GM19193 (cell line): ENCODE results near the gene P4HB.

Source experiments
- POLR2A ChIP-seq: IDR thresholded peaks from 4 replicates; pipeline ENCODE4 v1.6.1; 2011; ENCODE audit not compliant: insufficient read depth, insufficient read length; ENCODE audit errors: extremely low read depth

P4HB gene

DNA sequence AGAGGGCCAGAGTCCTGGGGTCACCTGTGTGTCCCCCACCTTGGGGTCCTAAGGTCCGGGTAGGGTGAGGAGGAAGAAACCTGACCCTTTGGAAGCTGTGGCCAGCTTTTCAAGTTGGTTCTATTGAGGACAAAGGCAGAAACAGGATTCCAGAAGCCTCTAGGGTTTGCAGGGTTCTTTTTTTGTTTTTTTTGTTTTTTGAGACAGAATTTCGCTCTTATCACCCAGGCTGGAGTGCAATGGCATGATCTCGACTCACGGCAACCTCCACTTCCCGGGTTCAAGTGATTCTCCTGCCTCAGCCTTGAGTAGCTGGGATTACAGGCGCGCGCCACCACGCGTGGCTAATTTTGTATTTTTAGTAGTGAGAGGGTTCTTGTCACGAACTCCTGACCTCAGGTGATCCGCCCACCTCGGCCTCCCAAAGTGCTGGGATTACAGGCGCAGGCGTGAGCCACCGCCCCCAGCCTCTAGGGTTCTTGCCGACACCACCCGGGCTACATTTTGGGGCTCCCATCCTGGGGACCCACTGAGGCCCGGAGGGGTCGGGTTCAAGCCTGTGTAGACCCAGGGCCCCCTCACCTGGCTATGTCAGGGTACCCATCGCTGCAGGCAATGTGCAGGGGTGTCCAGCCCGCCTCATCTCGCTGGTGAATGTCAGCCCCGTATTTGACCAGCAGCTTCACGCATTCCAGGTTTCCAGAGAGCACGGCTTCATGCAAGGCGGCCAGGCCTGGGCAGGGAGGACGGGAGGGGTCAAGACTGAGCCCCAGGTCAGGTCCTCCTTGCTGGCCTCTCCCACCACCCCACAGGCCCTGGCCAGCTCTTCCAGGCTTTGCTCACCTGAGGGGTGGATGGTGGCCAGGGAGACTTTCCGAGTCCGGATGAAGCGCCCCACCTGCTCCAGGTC, 26.2 kb downstream of the P4HB start:
- no peak for TF ChIP-seq POLR2A

DNA sequence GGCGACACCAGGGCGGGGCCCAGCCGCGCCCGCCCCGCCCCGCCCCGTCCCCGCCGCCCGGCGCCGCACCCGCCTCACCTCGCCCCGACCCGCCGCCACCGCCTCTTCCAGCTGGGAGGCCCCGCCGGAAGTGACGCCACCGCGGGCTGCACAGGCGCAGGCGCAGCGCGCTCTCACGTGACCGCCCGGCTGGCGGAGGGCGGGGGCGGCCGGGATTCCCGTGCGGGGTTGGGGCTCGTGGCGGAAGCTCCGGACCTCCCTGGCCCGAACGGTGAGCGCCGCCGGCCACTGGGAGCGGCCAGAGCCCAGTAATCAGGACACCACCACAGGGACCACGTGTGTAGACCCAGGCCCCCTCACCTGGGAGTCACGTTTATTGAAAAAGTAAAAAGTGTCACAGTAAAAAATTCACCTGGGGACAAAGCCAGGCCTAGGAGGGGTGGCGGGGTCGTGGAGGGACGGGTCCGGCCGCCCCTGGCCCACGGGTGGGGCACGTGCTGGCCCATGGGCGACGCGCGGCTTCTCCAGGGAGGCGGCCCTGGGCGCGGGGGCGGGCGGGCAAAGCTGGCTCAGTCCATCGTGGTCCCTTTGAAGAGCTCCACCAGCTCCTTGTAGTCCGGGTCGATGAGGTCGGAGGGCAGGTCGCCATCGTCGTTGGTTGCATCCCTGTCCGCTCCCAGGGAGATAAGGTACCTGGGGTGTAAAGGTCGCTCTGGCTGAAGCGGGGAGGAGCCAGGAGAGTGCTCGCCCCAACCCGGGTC, 27.0 kb downstream of the P4HB start, which contains the start of gene MCRIP1:
MCRIP1 (minus strand) TSS at position 132 of the 761 bp plus-strand sequence. CDS start 8,785 bp downstream, outside the sequence.
- peak; percentile 87 for TF ChIP-seq POLR2A

DNA sequence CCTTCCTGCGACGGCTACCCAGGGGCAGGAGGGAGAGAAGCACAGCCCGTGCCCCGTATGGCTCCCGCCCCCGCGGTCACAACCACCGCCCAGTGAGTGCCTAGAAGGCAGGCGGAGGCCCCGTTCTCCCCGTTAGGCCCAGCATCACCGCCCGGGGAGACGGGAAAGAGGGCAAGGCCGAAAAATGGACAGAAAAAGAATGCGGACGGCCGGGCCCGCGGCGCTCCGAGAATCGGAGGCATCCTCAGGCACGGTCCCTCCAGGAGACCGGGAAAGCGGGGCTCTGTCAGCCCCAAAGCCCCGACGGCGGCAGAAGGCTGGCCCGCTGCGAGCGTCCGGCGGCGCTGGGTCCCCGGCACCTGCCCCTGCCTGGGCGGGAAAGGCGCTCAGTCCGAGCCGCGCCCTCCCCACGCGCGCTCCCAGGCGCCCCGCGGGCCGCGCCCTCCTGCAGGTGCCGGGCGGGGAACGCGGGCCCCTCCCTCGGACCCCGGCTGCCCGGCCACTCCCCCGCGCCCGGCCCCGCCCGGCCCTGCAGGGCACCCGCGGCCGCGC, 27.7 kb downstream of the P4HB start:
- no peak for TF ChIP-seq POLR2A

DNA sequence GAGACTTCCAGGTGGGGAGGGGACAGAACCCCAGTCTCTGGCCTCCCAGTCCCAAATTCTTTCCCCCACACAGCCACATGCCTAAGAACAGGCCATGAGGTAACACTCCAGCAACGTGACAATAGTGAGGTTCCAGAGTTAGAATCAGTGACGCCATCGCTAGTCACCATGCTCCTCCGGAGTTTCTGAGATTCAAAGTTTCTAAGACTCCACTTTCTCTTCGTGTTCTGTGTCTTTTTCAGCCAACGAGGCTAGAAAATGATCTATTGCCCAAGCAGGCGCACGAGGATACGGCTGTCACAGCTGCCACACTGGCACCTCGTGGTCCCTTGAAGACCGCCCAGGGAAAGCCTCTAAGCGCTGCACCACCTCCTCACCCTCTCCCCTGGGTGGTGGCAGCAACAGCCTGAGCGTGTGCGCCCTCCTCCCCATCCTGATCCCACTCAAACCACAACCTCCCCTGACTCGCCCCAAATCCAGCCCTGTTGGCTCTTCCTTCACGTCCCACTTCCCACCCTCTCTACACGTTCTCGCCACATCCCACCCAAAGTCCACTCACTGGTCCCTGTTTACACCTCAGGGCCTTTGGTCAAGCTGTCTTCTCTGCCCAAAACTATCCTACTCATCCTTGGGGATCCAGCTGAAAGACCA, 28.3 kb downstream of the P4HB start:
- no peak for TF ChIP-seq POLR2A

DNA sequence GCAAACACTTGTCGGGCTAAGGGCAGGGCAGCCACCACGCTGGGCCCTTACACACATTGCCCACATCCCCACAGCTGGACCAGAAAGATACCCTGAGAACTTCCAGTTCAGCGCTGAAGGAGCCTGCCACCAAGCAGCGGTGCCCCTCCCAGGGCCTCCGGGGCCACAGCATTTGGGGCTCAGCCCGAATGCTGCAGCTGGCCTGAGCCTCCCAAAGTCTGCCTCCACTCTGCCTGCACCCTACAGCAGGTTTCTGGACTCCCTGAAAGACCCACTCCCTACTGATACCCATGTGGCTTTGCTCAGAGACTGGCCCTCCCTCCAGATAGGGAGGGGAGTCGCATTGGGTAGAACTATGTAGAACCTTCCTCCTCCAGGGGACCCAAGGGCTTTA, 28.8 kb downstream of the P4HB start:
- no peak for TF ChIP-seq POLR2A

DNA sequence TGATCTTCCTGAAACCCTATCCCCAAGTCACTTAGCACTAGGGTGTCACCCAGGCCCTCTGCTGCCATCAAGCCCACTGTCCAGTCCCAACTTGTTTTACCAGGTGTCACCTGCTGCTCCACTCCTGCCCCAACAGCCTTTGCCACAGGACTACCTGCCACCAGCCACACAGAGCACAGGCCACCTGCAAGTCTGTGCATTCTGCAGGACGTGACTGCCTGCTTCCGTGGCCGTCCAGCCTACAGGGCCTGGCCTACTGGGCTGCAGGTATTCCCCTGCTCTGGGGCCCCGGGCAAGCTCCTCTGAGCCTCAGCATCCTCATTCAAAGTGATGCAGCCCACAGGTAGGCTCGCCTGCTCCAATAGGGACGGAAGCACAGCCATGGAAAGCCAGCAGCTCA, 30.5 kb downstream of the P4HB start:
- no peak for TF ChIP-seq POLR2A

DNA sequence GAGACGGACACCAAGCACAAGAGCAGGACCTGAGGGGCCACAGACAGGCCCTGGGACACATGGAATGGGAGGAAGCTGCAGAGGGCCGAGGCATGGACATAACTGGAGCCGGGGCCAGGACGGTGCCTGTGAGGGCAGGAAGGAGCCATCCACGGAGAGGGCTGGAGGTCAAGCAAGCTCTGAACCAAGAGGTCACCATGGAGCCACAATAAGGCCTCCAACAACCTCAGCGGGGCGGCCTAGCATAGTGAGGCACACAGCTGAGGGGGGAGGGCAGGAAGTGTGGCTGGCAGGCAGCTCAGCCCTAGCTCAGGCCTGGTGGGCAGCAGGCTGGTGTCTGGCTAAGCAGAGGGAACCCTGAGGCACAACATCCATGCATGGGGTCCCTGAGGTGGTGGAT, 31.7 kb downstream of the P4HB start:
- no peak for TF ChIP-seq POLR2A

DNA sequence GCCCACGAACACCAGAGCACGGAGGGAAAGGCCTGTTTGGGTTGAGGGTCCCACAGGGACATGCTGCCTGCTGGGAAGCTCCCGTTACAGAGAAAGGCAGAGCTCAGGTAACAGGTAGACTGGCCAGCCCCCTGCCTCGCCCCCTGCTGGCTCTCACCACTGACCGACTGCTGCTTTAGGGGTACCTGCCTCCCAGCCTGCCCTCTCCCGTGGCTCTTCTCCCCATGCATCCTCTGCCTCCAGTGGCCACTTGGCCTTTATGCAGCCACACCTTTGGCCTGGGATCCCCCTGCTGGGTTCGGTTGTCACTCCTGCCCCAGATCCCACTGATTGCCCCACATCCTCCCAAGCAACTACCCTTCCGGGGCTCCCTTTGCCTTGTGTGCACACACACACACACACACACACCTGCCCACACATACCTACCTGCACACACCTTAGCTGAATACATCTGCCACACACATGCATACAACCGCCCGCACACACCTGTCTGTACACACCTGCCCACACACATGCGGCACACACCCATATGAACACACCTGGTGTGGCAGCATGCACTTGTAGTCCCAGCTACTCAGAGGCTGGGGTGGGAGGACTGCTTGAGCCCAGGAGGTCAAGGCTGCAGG, 34.4 kb downstream of the P4HB start:
- no peak for TF ChIP-seq POLR2A

DNA sequence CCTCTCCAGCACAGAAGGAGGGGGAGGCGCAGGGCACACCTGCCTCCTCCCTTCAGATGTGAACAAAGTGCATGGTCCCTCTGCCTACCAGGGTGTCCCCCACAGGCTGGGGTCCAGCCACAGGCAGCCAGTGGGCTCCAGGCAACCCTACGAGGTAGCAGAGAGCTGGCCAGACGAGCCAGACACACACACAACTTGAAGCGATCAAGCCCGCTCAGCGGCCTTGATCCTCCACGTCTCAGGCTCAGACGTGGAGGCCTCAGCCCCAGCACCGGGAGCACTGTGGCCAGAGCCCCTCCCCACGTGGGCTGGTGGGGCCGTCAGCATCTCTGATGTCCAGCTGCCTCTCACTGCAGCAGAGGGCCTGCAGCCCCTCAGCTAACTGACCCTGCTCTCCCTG, 35.7 kb downstream of the P4HB start:
- no peak for TF ChIP-seq POLR2A

DNA sequence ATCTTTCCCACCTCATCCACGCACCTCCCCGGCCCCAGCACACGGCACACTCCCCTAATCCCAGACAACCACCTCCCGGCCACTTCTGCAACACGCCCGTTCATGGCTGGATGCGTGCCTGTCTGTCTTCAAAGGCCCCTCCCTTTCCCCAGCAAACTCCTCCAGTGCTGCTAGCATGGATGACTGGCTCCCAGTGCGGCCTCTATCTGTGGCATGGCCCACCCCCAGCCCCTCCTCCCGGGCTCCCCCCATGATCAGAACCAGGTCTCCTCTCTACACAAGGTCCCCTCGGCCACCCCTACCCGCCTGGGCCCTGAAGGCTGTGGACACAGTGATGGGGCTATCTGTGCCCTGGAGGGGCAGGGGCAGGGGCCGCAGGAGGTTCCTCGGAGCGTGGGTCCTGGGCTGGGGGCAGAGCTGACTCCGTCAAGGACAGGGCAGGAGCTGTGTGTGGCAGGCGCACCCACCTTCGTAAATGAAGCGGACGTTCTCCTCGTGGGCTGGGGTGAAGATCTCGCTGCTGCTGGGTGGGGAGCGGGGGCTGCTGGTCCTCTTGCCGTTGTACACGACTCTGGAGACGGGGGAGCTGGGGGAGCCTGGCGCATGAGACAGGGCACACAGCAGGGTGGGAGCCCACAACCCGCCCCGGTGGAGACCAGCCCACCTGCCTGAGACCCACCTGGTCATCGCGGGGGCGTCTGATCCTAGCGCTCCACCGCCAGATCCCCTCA, 36.4 kb downstream of the P4HB start:
- TF ChIP-seq POLR2A: no peak

DNA sequence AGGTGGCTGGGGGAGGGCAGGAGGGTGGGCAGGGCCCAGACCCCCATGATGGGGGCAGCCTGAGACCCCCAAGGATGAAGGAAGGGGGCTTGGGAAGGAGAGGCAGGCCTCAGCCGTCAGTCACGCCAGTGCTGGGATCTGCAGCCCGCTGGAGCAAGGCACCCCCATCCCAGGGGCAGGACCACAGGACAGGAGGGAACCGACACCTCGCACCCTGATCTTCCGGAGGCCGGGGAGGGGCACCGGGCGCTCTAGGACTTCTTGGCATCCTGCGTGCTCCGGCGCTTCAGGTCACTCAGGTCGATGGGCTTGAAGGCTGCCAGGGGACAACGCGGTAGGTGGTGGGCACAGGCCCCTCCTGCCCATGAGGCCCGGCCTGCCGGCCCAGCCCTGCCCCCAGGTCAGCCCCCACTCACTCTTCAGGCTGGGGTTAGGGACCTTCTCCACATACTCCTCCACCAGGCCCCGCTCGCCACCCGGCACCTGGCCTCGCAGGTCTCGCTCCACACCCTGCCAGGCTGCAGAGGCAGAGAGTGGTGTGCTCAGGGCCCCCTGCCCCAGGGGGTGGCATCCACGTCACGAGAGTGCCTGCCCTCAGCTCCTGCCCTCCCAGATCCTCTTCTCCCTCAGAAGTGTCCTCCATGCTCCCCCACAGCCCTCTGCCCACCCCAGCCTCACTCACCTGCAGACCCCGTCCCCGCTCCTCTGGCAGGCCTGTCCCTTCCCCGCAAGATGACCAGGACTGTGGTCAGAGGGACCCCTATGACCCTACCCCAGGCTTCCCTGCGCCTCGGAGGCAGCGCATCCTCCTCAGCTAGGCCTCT, 37.1 kb downstream of the P4HB start:
- no peak for TF ChIP-seq POLR2A

DNA sequence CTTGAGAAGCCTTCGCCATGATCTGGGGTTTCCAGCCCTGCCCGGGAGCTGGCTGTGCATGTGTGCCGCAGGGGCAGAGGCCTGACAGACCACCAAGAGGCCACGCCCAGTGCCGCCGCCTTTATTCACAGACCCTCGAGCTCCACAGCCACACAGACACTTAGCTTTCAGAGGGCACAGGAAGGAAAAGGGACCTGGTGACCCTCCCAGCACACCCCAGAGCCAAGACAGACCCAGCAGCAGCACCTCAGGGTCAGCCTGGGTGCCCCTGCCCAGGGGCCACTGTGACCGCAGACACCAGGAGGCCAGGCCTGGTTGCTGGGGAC, 38.1 kb downstream of the P4HB start:
- TF ChIP-seq POLR2A: no peak

DNA sequence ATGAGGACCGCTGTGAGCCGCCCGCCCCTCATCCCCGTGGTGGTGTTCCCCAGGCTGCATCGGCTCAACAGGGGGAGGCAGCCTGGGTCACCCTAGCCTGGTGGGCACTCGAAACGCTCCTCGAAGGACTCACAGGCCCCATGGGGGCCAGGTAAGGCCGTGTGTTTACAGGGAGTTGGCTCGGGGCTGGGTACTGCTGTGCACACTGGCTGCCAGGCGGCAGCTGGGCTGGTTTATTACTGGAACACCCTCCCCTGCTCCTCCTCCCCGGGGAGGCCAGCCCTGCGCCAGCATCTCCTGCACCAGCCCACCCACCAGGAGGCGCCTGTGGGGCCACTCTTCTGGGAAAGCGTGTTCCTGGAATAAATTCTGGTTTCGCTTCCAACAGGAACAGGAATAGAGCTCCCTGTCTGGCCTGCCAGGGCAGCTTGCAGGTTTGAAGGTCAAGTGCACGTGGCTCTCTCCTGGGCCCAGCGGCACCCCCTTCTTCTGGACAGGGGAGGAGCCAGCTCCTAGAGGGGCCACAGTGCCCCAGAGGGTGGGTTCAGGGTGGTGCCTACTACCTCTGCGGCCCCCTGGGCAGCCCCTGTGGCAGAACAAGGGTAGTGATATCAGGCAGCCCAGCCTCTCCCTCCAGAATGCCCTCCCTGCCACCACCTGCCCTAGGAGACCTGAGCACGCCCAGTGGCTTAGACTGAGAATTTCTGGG, 38.6 kb downstream of the P4HB start:
- TF ChIP-seq POLR2A: no peak
